Measurements from ENCODE around the gene MAGI1.
"Not testable (repeated sequence)": the region's sequence is repeated elsewhere in the genome, so short reads cannot be mapped to it uniquely, and the experiment has no call there.

MAGI1 gene

GRCh38 chr3:65867463-65868210 is 171.1 kb downstream of the MAGI1 start:
- no peak overlapping the region for H3K4me3 ChIP-seq (ENCODE audit: low read length)
- no peak for DNase-seq (ENCODE audit: low read depth, low spot score)

GRCh38 chr3:65864357-65864904 is 174.3 kb downstream of the MAGI1 start:
- no peak overlapping the region for H3K4me3 ChIP-seq (ENCODE audit: low read length)
- DNase-seq (ENCODE audit: low read depth, low spot score), result no peak

GRCh38 chr3:65861718-65862117 is 177.0 kb downstream of the MAGI1 start:
- no peak overlapping the region for H3K4me3 ChIP-seq (ENCODE audit: low read length)
- DNase-seq (ENCODE audit: low read depth, low spot score), result no peak

GRCh38 chr3:65859612-65860011 is 179.1 kb downstream of the MAGI1 start:
- not testable (repeated sequence) for H3K4me3 ChIP-seq (ENCODE audit: low read length); DNase-seq (ENCODE audit: low read depth, low spot score)

GRCh38 chr3:65858749-65859148 is 180.0 kb downstream of the MAGI1 start:
- no peak for DNase-seq (ENCODE audit: low read depth, low spot score)
- H3K4me3 ChIP-seq (ENCODE audit: low read length), result no peak overlapping the region

- H3K4me3 ChIP-seq (ENCODE audit: low read length), result no peak overlapping the region
- DNase-seq (ENCODE audit: low read depth, low spot score), result no peak
These were observed 181.4 kb downstream of the MAGI1 start for GRCh38 chr3:65857327-65857726.

GRCh38 chr3:65856907-65857306 is 181.8 kb downstream of the MAGI1 start:
- H3K4me3 ChIP-seq (ENCODE audit: low read length), result no peak overlapping the region
- DNase-seq (ENCODE audit: low read depth, low spot score), result no peak

- no peak overlapping the region for H3K4me3 ChIP-seq (ENCODE audit: low read length)
- DNase-seq (ENCODE audit: low read depth, low spot score), result no peak
These were observed 183.2 kb downstream of the MAGI1 start for GRCh38 chr3:65855370-65856100.

GRCh38 chr3:65854606-65855304 is 184.0 kb downstream of the MAGI1 start:
- H3K4me3 ChIP-seq (ENCODE audit: low read length), result no peak overlapping the region
- DNase-seq (ENCODE audit: low read depth, low spot score), result peak; percentile 76

- DNase-seq (ENCODE audit: low read depth, low spot score), result no peak
- H3K4me3 ChIP-seq (ENCODE audit: low read length), result no peak overlapping the region
These were observed 186.9 kb downstream of the MAGI1 start for GRCh38 chr3:65851827-65852226.

GRCh38 chr3:65850261-65850660 is 188.5 kb downstream of the MAGI1 start:
- no peak for DNase-seq (ENCODE audit: low read depth, low spot score)
- no peak overlapping the region for H3K4me3 ChIP-seq (ENCODE audit: low read length)

- no peak overlapping the region for H3K4me3 ChIP-seq (ENCODE audit: low read length)
- no peak for DNase-seq (ENCODE audit: low read depth, low spot score)
These were observed 190.7 kb downstream of the MAGI1 start for GRCh38 chr3:65848024-65848423.

- DNase-seq (ENCODE audit: low read depth, low spot score), result no peak
These were observed 191.8 kb downstream of the MAGI1 start for GRCh38 chr3:65846936-65847335.

GRCh38 chr3:65844370-65844769 is 194.3 kb downstream of the MAGI1 start:
- DNase-seq (ENCODE audit: low read depth, low spot score), result no peak
- H3K4me3 ChIP-seq (ENCODE audit: low read length), result no peak overlapping the region

More at GRCh38 chr3:65846936-65847335, 191.8 kb downstream of the MAGI1 start:
- no peak overlapping the region for H3K4me3 ChIP-seq (ENCODE audit: low read length)

GRCh38 chr3:65843732-65844131 is 195.0 kb downstream of the MAGI1 start:
- no peak for DNase-seq (ENCODE audit: low read depth, low spot score)
- H3K4me3 ChIP-seq (ENCODE audit: low read length), result no peak overlapping the region

- H3K4me3 ChIP-seq (ENCODE audit: low read length), result no peak overlapping the region
- no peak for DNase-seq (ENCODE audit: low read depth, low spot score)
These were observed 201.1 kb downstream of the MAGI1 start for GRCh38 chr3:65837604-65838003.

- no peak overlapping the region for H3K4me3 ChIP-seq (ENCODE audit: low read length)
- no peak for DNase-seq (ENCODE audit: low read depth, low spot score)
These were observed 202.7 kb downstream of the MAGI1 start for GRCh38 chr3:65836047-65836446.

- DNase-seq (ENCODE audit: low read depth, low spot score), result no peak
- H3K4me3 ChIP-seq (ENCODE audit: low read length), result no peak overlapping the region
These were observed 204.8 kb downstream of the MAGI1 start for GRCh38 chr3:65833761-65834505.

Data from Jurkat, Clone E6-1 (cell line).